Hematopoietic multipotent progenitor cell (in vitro differentiated cells): ENCODE measurements around the gene NUP98. TPM values are rescaled to one million over a fixed set of nuclear protein-coding genes. Genes with fewer than 3 reads are reported as not detected.
A peak's percentile ranks its signal among the peaks of the same experiment; 100 is the strongest.
"Not testable (repeated sequence)": the region's sequence is repeated elsewhere in the genome, so short reads cannot be mapped to it uniquely, and the experiment has no call there.

Experiments
- DNase-seq, 3 donors: peaks; one replicate each; pipeline ENCODE4 v3.0.0-alpha.2; 2011 to 2015; ENCODE audit warnings: low read depth in 2 of 3, low spot score in 2 of 3
- total RNA-seq: library from RNA; depleted of rRNA; stranded (reverse); fragments of >200 nt; gene quantifications from one replicate; pipeline ENCODE4 v1.2.3, GENCODE V29; 2012

NUP98 gene
- total RNA-seq, 1 donor = 219 TPM

GRCh38 chr11:3827434-3828186 is 30.3 kb upstream of the NUP98 start:
- no peak for DNase-seq

- no peak for DNase-seq
Observed at GRCh38 chr11:3826721-3827120, 29.4 kb upstream of the NUP98 start.

- DNase-seq = no peak
Observed at GRCh38 chr11:3825473-3826154, 28.3 kb upstream of the NUP98 start.

GRCh38 chr11:3824714-3825472 is 27.5 kb upstream of the NUP98 start:
- DNase-seq = peak in 2 of 3 donors; percentile 83 to 93

- DNase-seq = no peak
Observed at GRCh38 chr11:3823762-3824506, 26.6 kb upstream of the NUP98 start.

- DNase-seq = no peak
Observed at GRCh38 chr11:3823303-3823702, 25.9 kb upstream of the NUP98 start.

- no peak for DNase-seq
Observed at GRCh38 chr11:3822312-3822711, 25.0 kb upstream of the NUP98 start.

GRCh38 chr11:3820971-3821370 is 23.6 kb upstream of the NUP98 start:
- DNase-seq = no peak

- DNase-seq = no peak
Observed at GRCh38 chr11:3817181-3817800, 19.9 kb upstream of the NUP98 start.

GRCh38 chr11:3816673-3817072 is 19.3 kb upstream of the NUP98 start:
- no peak for DNase-seq

GRCh38 chr11:3815845-3816244 is 18.5 kb upstream of the NUP98 start:
- no peak for DNase-seq

- DNase-seq = not testable (repeated sequence)
Observed at GRCh38 chr11:3814832-3815231, 17.5 kb upstream of the NUP98 start.

- no peak for DNase-seq
Observed at GRCh38 chr11:3810951-3811350, 13.6 kb upstream of the NUP98 start.

- DNase-seq = no peak
Observed at GRCh38 chr11:3810446-3810845, 13.1 kb upstream of the NUP98 start.

- DNase-seq = no peak
Observed at GRCh38 chr11:3809624-3809928, 12.2 kb upstream of the NUP98 start.

GRCh38 chr11:3808861-3809623 is 11.7 kb upstream of the NUP98 start:
- DNase-seq = peak in 2 of 3 donors; percentile 72 to 83

- DNase-seq = peak in 2 of 3 donors; percentile 61 to 73
Observed at GRCh38 chr11:3807909-3808860, 10.8 kb upstream of the NUP98 start, which contains the start of gene PGAP2. PGAP2 (plus strand) TSS chr11:3808560; CDS start chr11:3811260, 2,700 bp downstream.

GRCh38 chr11:3803726-3804495 is 6.6 kb upstream of the NUP98 start:
- DNase-seq = no peak
